Thyroid gland (tissue), 4 donors: ENCODE results near the gene NRN1. TPM values are rescaled to one million over a fixed set of nuclear protein-coding genes. Genes with fewer than 3 reads are reported as not detected.
"Not testable (repeated sequence)": the region's sequence is repeated elsewhere in the genome, so short reads cannot be mapped to it uniquely, and the experiment has no call there.

Source experiments
- DNase-seq, 2 donors: peaks; one replicate each; pipeline ENCODE4 v3.0.0-alpha.2; 2019
- H3K27ac ChIP-seq, 3 donors: fragments of 200-600 bp; sonication (generic); 1 replicate in 2 of 3; 2 replicates in 1 of 3; pipeline ENCODE4 v1.5.1; 2016 to 2019; ENCODE audit warnings: mild to moderate bottlenecking in 1 of 3, moderate library complexity in 1 of 3
- H3K27me3 ChIP-seq: fragments of 200-600 bp; sonication (generic); one replicate; pipeline ENCODE4 v1.5.1; 2019
- H3K36me3 ChIP-seq, 2 donors: fragments of 200-600 bp; sonication (generic); one replicate each; pipeline ENCODE4 v1.5.1; 2016 to 2019
- H3K4me1 ChIP-seq, 2 donors: fragments of 200-600 bp; sonication (generic); one replicate each; pipeline ENCODE4 v1.5.1; 2017 to 2019
- H3K4me3 ChIP-seq, 3 donors: fragments of 200-600 bp; sonication (generic); replicated peaks in 1 of 3; 1 replicate in 2 of 3; 2 replicates in 1 of 3; pipeline ENCODE4 v1.5.1; 2016; ENCODE audit warnings: mild to moderate bottlenecking in 1 of 3
- H3K9me3 ChIP-seq: fragments of 200-600 bp; sonication (generic); one replicate; pipeline ENCODE4 v1.5.1; 2017
- POLR2A ChIP-seq, 2 donors: fragments of 450-650 bp; IDR thresholded peaks; one replicate each; pipeline ENCODE4 v1.6.1; 2017; ENCODE audit warnings: antibody characterized with exemption in 2 of 2, mild to moderate bottlenecking in 2 of 2, moderate library complexity in 1 of 2
- WGBS, 2 donors: methylation state at CpG; one replicate each; pipeline ENCODE4 v1.1.5; 2017; 5-methylcytosine and 5-hydroxymethylcytosine counted together
- intact Hi-C: fragments of 100-400 bp; cut with DNase I; formaldehyde crosslinking; loops from one replicate; pipeline ENCODE4 v1.15.1; 2023
- total RNA-seq, 4 donors: library from RNA; depleted of rRNA; stranded (reverse); fragments of >200 nt; gene quantifications; one replicate each; pipeline ENCODE4 v1.2.3, GENCODE V29; 2016
- TF ChIP-seq, protein P1 (sequence below), 6 experiments: fragments of 200-600 bp in 3 of 6; fragments of 450-650 bp in 3 of 6; sonication (generic) in 3 of 6; IDR thresholded peaks; one replicate each; pipeline ENCODE4 v1.5.1; 2016 to 2019; ENCODE audit warnings: antibody characterized with exemption in 6 of 6, mild to moderate bottlenecking in 2 of 6, inconsistent platforms in 1 of 6, moderate library complexity in 1 of 6

Gene NRN1
- total RNA-seq, 4 donors from 2014 or later: 1.1 to 10.3 (median 6.2) TPM

DNA sequence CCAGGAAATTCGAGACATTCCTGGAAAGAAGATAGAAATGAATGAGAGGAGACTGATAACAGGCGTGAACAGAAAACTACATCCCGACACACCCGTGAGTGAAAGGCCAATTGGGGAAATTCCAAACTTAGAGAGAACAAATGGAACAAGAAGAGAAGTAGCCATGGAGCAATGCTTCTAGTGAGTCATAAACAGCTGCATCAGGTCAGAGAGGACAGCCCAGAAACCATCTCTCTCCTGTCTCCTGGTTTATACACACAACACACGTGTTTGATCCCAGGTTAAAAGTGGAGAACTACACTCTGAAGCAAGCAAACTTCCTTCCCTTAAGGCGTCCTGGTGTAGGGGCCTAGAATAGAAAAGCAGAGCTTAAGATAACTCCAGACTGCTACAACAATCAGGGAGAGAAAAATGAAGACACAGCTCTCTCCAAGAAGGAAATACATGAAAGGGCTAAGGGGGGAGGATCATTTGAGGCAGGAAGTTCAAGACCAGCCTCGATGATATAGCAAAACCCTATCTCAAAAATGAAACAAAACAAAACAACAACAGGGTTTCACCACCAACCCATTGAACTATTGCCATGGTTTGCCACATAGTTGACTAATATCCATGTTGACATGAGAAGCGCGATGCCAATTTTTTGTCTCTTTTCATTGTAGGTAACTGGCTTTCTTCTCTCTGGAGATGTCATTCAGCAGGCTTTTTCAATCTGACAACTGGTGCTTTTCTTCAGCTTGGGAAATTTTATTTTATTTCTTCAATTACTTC lies 26.9 kb downstream of the NRN1 start:
- Histone ChIP-seq H3K4me3 (no peak overlapping the region), H3K36me3 (no peaks in the 10 kb centered on the region), H3K27ac (no peak overlapping the region), H3K9me3 (no peaks in the 10 kb centered on the region), H3K4me1 (no peaks in the 10 kb centered on the region), H3K27me3 (no peaks in the 10 kb centered on the region)
- DNase-seq: no peak
- TF ChIP-seq POLR2A (IDR thresholded peaks at IDR 0.05): no peak
- TF ChIP-seq, protein P1, sequence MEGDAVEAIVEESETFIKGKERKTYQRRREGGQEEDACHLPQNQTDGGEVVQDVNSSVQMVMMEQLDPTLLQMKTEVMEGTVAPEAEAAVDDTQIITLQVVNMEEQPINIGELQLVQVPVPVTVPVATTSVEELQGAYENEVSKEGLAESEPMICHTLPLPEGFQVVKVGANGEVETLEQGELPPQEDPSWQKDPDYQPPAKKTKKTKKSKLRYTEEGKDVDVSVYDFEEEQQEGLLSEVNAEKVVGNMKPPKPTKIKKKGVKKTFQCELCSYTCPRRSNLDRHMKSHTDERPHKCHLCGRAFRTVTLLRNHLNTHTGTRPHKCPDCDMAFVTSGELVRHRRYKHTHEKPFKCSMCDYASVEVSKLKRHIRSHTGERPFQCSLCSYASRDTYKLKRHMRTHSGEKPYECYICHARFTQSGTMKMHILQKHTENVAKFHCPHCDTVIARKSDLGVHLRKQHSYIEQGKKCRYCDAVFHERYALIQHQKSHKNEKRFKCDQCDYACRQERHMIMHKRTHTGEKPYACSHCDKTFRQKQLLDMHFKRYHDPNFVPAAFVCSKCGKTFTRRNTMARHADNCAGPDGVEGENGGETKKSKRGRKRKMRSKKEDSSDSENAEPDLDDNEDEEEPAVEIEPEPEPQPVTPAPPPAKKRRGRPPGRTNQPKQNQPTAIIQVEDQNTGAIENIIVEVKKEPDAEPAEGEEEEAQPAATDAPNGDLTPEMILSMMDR (IDR thresholded peaks at IDR 0.05): no peak
- WGBS, 2 donors: 66 to 79% methylated on average over 9 of the region's 9 CpGs
- intact Hi-C loops: no loop called here

DNA sequence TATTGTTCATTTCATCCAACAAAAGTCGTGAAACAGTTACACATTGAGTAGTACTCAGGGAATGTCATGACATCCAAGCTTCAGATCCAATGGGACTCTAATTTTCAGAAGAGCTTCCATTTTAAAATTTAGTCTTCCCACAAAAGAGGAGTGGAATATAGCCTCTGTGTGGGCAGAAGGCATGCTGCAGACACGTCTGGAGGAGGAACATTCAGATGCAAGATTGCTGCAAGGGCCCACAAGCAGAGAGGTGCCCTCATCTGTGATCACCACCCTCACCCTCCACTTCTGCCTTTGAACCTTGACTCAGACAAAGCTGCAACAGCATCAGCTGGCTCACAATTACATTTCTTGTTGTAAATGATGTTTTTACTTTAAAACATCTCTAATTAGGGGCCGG lies 29.9 kb downstream of the NRN1 start:
- H3K4me1 ChIP-seq: no peaks in the 10 kb centered on the region
- intact Hi-C loops: no loop called here
- H3K4me3 ChIP-seq: no peak overlapping the region
- no peaks in the 10 kb centered on the region for H3K36me3 ChIP-seq
- 87 to 90% methylated on average over 3 of the region's 3 CpGs for WGBS, 2 donors
- TF ChIP-seq, protein P1 (IDR thresholded peaks at IDR 0.05): no peak
- TF ChIP-seq POLR2A (IDR thresholded peaks at IDR 0.05): no peak
- no peaks in the 10 kb centered on the region for H3K9me3 ChIP-seq
- no peak overlapping the region for H3K27ac ChIP-seq
- DNase-seq: no peak
- H3K27me3 ChIP-seq: no peaks in the 10 kb centered on the region

DNA sequence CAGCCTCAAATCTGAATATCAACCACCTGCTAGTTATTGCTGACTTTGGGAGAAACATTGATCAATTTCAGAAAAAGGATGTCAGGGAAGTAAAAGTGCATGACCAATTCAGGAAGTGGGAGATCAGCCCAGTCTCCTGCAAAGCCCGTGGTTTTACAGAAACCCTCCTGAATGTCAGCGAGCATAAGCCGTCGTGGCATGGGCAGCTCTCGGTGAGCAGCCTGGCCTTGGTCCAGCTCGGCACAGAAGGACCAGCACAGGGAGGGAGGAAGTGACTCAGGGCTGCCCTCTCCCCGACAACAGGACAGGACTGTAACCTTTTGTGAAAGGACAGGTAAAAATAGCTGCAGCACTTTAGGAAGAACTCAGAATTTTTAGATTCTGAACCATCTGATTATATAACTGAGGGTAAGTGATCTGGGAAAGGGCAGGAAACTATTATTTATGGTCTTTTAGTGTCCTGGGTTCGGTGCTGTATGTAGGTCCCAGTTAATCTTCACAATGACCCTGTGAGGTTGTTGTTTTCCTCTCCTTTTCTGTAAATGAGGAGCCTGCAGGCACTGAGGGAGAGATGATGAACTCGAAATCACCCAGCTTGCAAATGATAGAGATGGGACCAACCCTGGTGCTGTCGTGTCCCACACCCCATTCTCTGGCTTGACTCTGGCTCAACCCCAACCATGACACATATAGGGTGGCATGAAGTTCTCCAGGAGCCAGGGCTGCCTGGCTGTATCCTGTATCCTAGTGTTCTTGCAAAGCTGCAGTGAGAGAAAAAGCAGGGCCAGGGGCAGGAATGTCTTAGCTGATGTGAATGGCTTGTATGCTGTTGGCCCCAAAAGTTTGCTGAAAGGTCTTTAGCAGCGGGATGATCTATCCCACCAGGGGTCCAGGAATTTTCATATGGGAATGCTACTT lies 37.6 kb downstream of the NRN1 start:
- intact Hi-C loops: no loop called here
- Histone ChIP-seq H3K36me3 (no peaks in the 10 kb centered on the region), H3K4me3 (no peak overlapping the region), H3K4me1 (peaks cover 0 to 10% of the 10 kb centered on the region in 2 donors), H3K27me3 (no peaks in the 10 kb centered on the region), H3K9me3 (no peaks in the 10 kb centered on the region), H3K27ac (no peak overlapping the region)
- no peak for TF ChIP-seq POLR2A (IDR thresholded peaks at IDR 0.05)
- TF ChIP-seq, protein P1 (IDR thresholded peaks at IDR 0.05): no peak
- DNase-seq: peak; percentile 82 to 87
- 32 to 33% methylated on average over 11 of the region's 11 CpGs for WGBS, 2 donors

DNA sequence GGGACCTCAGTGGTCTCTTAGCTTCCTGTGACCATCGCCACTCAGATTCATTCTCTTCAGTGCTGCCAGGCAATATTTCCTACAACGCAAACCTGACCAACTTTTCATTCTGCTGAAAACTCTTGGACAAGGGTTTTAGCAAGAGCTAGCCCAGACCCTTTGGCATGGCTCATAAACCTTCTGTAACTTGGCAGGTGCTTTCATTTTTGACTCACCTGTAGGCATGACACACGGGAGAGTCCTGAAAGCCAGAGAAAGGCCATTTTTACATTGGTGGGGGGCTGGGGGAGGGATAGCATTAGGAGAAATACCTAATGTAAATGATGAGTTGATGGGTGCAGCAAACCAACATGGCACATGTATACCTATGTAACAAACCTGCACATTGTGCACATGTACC lies 38.7 kb downstream of the NRN1 start:
- 98 to 100% methylated on average over 3 of the region's 3 CpGs for WGBS, 2 donors

DNA sequence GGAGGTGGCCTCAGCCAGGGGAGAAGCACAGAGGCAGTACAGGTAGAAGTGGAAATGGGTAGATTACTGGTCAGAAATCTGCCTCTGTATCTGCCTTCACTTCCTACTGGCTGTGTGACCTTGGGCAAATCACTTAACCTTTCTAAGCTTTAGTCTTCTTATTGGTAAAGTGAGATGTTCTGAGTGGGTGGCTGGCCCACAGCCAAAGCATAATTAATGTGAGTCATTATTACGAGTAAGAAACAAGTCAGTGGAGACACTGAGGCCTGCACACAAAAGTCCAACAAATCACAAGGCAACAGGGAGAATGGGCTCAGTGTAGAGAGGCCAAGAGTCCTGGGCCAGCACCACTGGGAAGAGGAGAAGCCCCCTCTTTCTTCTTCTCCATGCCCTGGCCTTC lies 39.1 kb downstream of the NRN1 start:
- no peak for DNase-seq
- no peaks in the 10 kb centered on the region for H3K27me3 ChIP-seq
- H3K4me1 ChIP-seq: peaks cover 0 to 10% of the 10 kb centered on the region in 2 donors
- no peaks in the 10 kb centered on the region for H3K9me3 ChIP-seq
- intact Hi-C loops: no loop called here
- WGBS, 2 donors: 56 to 92% methylated on average over 1 of the region's 1 CpG
- no peaks in the 10 kb centered on the region for H3K36me3 ChIP-seq
- no peak overlapping the region for H3K4me3 ChIP-seq
- no peak overlapping the region for H3K27ac ChIP-seq
- TF ChIP-seq, protein P1 (IDR thresholded peaks at IDR 0.05): no peak
- no peak for TF ChIP-seq POLR2A (IDR thresholded peaks at IDR 0.05)

More for the DNA sequence above, 38.7 kb downstream of the NRN1 start:
- H3K36me3 ChIP-seq, H3K27ac ChIP-seq, DNase-seq, H3K27me3 ChIP-seq, H3K4me3 ChIP-seq, H3K9me3 ChIP-seq, intact Hi-C loops: not testable (repeated sequence)
- H3K4me1 ChIP-seq: peaks cover 0 to 10% of the 10 kb centered on the region in 2 donors
